Neuron (in vitro differentiated cells): ENCODE results near the gene RASGRF2.

Source experiments
- H2AFZ ChIP-seq: one replicate; pipeline ENCODE4 v1.6.1; 2013; ENCODE audit warnings: low read depth, mild to moderate bottlenecking, inconsistent platforms, low read length, moderate library complexity
- H3K27me3 ChIP-seq: one replicate; pipeline ENCODE4 v1.6.1; 2013; ENCODE audit warnings: low read length; ENCODE audit not compliant: insufficient read depth
- H3K36me3 ChIP-seq: one replicate; pipeline ENCODE4 v1.6.1; 2013; ENCODE audit warnings: low read length; ENCODE audit not compliant: insufficient read depth
- H3K4me1 ChIP-seq: one replicate; pipeline ENCODE4 v1.6.1; 2013; ENCODE audit warnings: low read length; ENCODE audit not compliant: insufficient read depth
- H3K4me3 ChIP-seq: 2 replicates; pipeline ENCODE4 v1.5.1; 2013; ENCODE audit warnings: mild to moderate bottlenecking, low read length, moderate library complexity
- H3K9me3 ChIP-seq: one replicate; pipeline ENCODE4 v1.6.1; 2013; ENCODE audit warnings: low read length

Gene RASGRF2

DNA sequence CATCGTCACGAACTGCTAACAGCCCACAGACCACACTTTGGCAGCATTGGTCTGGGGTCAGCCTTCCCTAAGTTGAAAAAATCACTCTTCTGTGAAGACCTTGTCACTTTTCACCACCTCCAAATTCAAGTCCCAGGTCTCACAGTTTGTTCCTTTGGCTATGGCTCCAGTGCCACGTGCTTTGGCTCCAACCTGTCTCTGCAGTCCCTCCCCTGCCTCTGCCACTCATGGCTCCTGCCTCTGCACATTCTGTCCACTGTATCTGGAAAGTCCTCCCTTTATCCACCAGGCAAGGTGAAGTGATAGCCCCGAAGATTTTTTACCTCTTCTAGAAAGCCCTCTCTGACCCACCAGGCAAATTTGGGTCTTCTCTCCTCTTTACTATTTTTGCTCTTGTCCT, 278.3 kb downstream of the RASGRF2 start:
- Histone ChIP-seq H3K4me3 (no peak overlapping the region), H3K4me1 (no peaks in the 10 kb centered on the region), H3K27me3 (no peaks in the 10 kb centered on the region), H3K9me3 (no peaks in the 10 kb centered on the region), H2AFZ (no peak overlapping the region), H3K36me3 (peaks cover 12% of the 10 kb centered on the region)

DNA sequence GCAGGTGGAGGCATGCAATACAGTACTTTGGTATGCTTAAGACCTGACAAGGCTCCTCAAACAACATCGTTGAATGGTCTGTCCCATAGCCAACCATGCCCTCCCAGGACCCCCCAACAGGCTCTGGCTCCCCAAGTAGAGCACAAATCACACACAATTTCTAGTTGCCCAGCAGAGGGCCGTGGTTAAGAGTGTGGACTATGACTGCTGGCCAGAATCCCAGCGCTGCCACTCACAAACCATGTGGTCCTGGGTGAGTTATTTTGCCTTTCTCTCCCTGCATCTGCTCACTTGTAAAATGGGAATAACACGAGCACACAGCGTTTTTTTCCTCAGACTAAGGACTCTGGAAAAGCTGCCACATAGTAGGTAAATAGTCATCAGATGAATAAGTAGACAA, 279.4 kb downstream of the RASGRF2 start:
- Histone ChIP-seq H3K36me3 (peaks cover 12% of the 10 kb centered on the region), H3K4me1 (no peaks in the 10 kb centered on the region), H3K4me3 (no peak overlapping the region), H3K9me3 (no peaks in the 10 kb centered on the region), H3K27me3 (no peaks in the 10 kb centered on the region), H2AFZ (no peak overlapping the region)

DNA sequence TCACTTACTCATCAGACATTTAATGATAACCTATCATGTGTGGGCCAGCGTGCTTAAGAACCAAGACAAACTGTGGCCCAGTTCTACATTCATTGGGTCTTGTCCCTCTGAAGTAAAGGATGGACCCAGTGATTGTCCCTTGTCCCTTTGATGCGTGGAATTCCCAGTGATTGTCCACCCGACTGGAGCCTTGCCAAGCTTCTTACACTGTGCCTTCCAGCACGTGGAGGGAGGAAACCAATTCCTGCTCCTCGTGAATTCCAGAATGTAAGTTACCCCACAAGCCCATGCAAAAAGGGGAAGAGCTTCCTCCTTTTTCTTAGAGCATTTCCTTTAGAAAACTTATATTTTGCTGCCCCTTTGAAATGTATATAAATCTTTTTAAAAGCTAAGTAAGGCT, 280.8 kb downstream of the RASGRF2 start:
- Histone ChIP-seq H3K27me3 (no peaks in the 10 kb centered on the region), H3K36me3 (peaks cover 6% of the 10 kb centered on the region), H3K4me3 (no peak overlapping the region), H2AFZ (no peak overlapping the region), H3K4me1 (no peaks in the 10 kb centered on the region), H3K9me3 (no peaks in the 10 kb centered on the region)

DNA sequence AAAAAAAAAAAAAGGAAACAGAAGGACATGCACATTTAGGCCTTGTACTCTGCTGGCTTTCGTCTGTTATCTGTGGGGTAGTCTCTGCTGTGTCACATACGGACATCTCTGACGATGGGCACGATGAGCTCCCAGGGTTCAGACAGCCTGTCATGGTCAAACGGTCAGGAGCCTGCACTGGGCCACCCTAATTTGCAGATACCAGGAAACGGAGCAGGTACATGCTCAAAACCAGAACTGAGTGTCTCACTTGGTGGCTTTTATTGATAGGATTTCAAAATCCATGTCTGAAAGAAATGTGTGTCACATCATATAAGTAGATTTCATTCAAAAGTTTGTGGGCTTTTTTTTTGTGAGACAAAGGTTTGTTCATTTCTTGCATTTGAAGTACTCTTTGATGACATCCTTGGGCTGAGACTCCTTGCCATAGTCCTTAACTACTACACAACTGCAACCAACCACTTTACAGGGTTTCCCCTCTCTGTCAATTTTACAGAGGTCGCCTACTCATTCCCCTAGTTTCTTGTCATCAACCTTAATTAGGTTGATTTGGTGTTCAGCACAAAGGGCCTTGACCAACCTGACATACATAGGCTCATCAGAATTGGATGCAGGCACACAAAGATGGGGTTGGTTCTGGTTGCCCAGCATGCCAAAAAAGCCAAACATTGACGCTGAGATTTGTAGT, 281.9 kb downstream of the RASGRF2 start:
- Histone ChIP-seq H3K4me3 (no peak overlapping the region), H3K4me1 (no peaks in the 10 kb centered on the region), H3K36me3 (peaks cover 5% of the 10 kb centered on the region), H3K9me3 (no peaks in the 10 kb centered on the region), H3K27me3 (no peaks in the 10 kb centered on the region), H2AFZ (no peak overlapping the region)

DNA sequence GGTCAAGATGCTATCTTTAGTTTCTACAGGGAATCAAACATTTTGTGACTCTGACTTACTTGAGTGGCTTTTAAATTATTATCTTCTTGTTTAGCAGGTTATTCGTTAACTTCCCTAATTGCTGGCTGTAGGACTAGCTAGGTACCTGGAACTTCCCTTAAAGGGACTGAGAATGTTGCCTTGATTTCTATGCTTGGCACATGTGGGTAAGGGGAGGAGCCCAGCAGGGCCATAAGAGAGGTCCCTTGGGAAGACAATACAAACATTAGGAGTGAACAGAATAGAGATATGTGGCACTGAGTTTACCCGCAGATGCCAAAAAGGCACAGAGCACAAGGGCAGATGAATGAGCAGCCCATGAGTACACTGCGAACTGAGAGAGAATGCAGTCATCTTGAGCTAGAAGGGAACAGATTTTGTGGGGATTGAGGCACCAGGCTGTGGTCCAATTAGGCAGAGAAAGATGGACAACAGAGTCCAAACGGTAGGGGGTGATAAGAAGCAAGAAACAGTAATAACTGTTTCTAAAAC, 282.8 kb downstream of the RASGRF2 start:
- no peaks in the 10 kb centered on the region for H3K27me3 ChIP-seq
- no peaks in the 10 kb centered on the region for H3K9me3 ChIP-seq
- H3K4me3 ChIP-seq = no peak overlapping the region
- no peak overlapping the region for H2AFZ ChIP-seq
- no peaks in the 10 kb centered on the region for H3K4me1 ChIP-seq
- peaks cover 5% of the 10 kb centered on the region for H3K36me3 ChIP-seq

DNA sequence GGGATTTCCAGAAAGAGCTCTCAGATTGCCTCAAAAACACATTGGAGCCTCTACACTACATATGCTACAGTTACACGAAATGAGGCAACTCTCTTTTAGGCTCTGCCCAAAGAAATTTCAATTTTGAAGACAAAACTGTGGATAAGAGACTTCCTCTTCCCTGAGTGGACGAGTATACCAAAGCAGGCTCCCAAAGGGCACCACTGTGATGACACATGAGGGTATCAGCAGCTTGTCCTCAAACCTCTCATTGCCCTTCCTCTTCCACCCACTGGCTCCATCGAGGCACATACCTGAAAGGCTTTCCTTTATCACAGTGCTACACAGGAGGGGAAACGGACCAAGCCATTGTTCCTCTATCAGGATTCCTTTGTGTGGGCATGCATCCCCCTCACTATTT, 284.3 kb downstream of the RASGRF2 start:
- Histone ChIP-seq H3K9me3 (no peaks in the 10 kb centered on the region), H3K27me3 (no peaks in the 10 kb centered on the region), H3K4me3 (no peak overlapping the region), H2AFZ (no peak overlapping the region), H3K36me3 (peaks cover 5% of the 10 kb centered on the region), H3K4me1 (no peaks in the 10 kb centered on the region)

DNA sequence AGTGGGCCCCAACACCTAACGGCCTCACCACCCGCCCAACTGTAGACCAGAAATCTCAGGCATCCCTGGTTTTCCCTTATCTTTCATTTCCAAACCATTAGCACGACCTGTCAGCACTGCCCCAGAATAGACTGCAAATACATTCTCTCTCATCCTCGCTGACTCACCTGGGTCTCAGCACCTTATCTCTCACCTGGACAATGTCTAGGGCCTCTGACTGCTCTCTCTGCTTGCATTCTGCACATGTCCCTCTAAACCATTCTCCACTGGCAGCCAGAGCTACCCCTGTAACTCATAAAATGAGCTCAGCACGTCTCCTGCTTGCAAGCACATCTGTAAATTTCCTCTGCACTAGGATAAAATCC, 285.7 kb downstream of the RASGRF2 start:
- Histone ChIP-seq H3K4me3 (no peak overlapping the region), H3K27me3 (no peaks in the 10 kb centered on the region), H3K4me1 (no peaks in the 10 kb centered on the region), H3K9me3 (no peaks in the 10 kb centered on the region), H3K36me3 (peaks cover 2% of the 10 kb centered on the region), H2AFZ (no peak overlapping the region)

DNA sequence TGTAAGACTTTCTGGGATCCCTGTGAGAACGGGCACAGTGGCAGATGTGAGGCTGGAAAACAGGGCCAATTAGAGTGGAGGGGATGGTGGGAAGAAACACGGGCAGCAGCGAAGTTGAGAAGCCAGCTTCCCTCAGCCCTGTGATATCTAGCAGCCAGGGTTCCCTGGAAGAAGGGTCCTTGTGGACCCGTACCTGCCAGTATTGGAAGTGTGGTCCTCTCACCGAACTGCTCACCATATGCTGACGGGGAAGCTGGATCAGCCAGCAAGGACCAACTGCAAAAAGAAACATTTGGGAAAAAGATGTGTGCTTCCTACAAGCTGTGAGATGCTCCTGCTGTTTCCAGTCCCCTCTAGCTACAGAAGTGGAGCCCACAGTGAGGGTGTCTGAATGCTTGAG, 286.5 kb downstream of the RASGRF2 start:
- Histone ChIP-seq H3K4me3 (no peak overlapping the region), H2AFZ (no peak overlapping the region), H3K27me3 (no peaks in the 10 kb centered on the region), H3K36me3 (peaks cover 2% of the 10 kb centered on the region), H3K9me3 (no peaks in the 10 kb centered on the region), H3K4me1 (no peaks in the 10 kb centered on the region)

DNA sequence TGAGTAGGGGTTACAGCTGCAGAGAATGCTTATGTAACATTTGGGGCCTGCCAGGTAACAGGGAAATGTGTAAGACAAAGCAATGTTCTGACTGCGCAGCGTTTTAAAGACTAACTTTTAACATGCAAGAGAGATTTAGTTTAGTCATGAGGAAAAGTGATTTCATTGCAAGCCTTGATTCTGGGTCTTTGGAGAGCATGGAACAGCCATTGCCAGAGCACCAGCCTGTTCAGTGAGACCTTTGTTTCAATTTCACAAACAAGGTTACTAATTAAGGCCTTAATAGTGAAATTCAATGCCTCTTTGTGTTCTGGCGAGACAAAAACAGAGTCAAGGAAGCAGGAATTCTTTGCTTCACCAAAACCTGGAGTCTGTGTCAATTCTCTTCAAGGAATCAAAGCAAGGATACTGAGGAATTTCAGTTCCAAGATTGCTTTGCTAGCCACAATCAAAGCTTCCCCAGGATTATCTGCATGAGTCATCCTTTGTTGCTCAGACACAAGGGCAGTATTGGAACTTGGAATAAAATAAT, 287.3 kb downstream of the RASGRF2 start:
- Histone ChIP-seq H3K4me3 (no peak overlapping the region), H3K36me3 (peaks cover 2% of the 10 kb centered on the region), H3K27me3 (no peaks in the 10 kb centered on the region), H3K9me3 (no peaks in the 10 kb centered on the region), H2AFZ (no peak overlapping the region), H3K4me1 (no peaks in the 10 kb centered on the region)

DNA sequence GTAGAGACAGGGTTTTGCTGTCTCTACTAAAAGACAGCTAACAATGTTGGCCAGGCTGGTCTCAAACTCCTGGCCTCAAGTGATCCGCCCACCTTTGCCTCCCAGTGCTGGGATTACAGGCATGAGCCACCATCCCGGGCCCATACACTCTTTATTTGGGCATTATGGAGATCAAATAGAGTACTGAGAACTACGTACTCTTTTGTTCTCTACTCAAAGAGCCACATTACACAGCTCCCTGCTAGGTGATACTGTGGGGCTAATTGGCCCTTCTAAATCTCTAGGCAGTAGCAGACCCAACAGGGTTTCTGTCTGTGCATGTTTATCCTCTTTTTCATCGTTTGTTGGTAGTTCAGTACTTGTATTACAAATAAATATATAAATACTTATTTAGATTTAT, 289.1 kb downstream of the RASGRF2 start:
- H3K9me3 ChIP-seq = peaks cover 4% of the 10 kb centered on the region
- H2AFZ ChIP-seq = no peak overlapping the region
- peaks cover 2% of the 10 kb centered on the region for H3K36me3 ChIP-seq
- no peaks in the 10 kb centered on the region for H3K4me1 ChIP-seq
- H3K27me3 ChIP-seq = no peaks in the 10 kb centered on the region
- H3K4me3 ChIP-seq = no peak overlapping the region

DNA sequence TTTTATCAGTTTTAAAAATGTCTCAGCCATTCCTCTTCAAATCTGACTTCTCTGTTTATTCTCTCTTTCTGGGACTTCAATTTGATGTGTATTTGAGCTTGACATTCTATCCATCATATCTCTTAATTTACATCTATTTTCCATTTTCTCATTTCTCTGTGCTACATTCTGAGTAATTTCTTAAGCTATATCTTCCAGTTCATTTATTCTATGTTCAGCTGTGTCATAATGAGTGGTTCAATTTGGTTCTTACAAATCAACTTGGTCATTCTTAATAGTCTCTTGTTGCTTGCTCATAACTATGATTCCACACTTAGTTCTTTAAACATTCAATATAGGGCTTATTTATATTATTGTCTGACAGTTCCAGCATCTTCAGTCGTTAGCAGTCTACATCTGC, 289.8 kb downstream of the RASGRF2 start:
- no peak overlapping the region for H3K4me3 ChIP-seq
- no peaks in the 10 kb centered on the region for H3K27me3 ChIP-seq
- H3K9me3 ChIP-seq = peaks cover 4% of the 10 kb centered on the region
- no peaks in the 10 kb centered on the region for H3K4me1 ChIP-seq
- H3K36me3 ChIP-seq = peaks cover 2% of the 10 kb centered on the region
- H2AFZ ChIP-seq = no peak overlapping the region

DNA sequence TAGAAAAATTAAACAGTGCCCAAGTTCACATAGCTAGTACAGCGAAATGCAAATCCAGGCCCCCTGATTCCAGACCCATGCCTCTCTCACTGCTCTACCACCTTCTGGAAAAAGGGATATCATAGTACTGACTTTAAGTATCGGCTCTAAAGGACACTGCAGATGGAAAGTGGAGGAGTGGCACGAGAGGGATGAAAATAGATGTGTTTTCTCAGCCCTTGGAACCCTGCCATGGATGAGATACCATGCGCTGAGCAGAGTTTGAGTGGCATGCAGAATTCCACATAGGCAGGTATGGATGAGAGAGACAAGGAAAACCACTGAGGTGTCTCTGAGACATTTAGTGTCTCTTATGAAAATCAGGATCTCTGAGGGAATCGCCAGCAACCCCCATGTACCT, 291.8 kb downstream of the RASGRF2 start:
- no peaks in the 10 kb centered on the region for H3K36me3 ChIP-seq
- H3K4me1 ChIP-seq = no peaks in the 10 kb centered on the region
- no peaks in the 10 kb centered on the region for H3K27me3 ChIP-seq
- H3K4me3 ChIP-seq = no peak overlapping the region
- H2AFZ ChIP-seq = no peak overlapping the region
- H3K9me3 ChIP-seq = peaks cover 4% of the 10 kb centered on the region

DNA sequence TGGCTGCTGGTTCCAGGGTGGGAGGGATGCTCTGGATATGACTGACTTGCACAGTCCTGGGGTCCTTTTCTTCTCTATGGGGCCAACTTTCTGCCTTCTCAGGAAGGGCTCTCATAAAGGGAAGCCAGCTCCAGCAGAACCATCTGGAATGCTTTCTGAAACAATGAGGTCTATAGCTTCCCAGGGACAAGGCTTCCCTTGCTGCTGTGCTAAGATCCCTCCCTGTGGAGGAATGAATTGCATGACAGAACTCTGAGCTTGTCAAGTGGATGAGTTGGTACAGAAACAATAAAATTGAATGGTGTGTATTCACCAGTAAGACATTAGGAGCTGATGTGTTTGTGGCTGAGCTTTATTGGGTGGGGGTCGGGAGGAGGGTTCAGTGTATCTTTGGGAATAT, 292.7 kb downstream of the RASGRF2 start:
- no peaks in the 10 kb centered on the region for H3K36me3 ChIP-seq
- H2AFZ ChIP-seq = no peak overlapping the region
- H3K9me3 ChIP-seq = peaks cover 4% of the 10 kb centered on the region
- H3K4me1 ChIP-seq = no peaks in the 10 kb centered on the region
- no peak overlapping the region for H3K4me3 ChIP-seq
- no peaks in the 10 kb centered on the region for H3K27me3 ChIP-seq

DNA sequence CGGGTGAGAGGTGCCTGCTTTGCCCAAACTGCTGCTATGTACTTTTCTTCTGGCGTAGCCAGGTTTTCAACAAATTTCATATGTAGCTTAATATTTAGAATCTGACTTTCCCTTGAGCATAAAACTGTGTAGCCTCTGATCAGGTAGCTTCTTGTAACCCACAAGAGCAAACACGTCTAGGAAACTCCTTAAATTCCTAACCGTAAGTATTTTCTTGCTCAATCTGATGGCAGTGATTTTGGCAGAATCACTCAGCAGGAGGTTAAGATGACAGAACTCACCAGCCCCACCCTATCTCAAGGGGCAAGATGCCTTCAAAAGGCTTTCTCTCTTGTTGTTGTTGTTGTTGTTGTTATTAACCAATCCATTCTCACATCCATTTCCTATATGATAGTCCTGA, 293.7 kb downstream of the RASGRF2 start:
- Histone ChIP-seq H3K36me3 (no peaks in the 10 kb centered on the region), H3K4me3 (no peak overlapping the region), H3K4me1 (no peaks in the 10 kb centered on the region)

More for the DNA sequence above, 293.7 kb downstream of the RASGRF2 start:
- Histone ChIP-seq H2AFZ (no peak overlapping the region), H3K27me3 (no peaks in the 10 kb centered on the region), H3K9me3 (peaks cover 4% of the 10 kb centered on the region)
